Fibroblast of the aortic adventitia (primary cell): ENCODE results near the gene NDOR1. TPM values are rescaled to one million over a fixed set of nuclear protein-coding genes. Genes with fewer than 3 reads are reported as not detected.

Experiments used
- DNase-seq: peaks from one replicate; pipeline ENCODE4 v3.0.0-alpha.2; 2010; ENCODE audit warnings: low read depth
- H3K4me3 ChIP-seq: 2 replicates; pipeline ENCODE4 v1.5.1; 2011; ENCODE audit warnings: low read depth, mild to moderate bottlenecking, control low read depth, low read length, moderate library complexity
- CTCF ChIP-seq: IDR thresholded peaks from 2 replicates; pipeline ENCODE4 v1.5.1; 2011; ENCODE audit warnings: mild to moderate bottlenecking, low read length, control low read depth, inconsistent platforms; ENCODE audit not compliant: insufficient read depth
- total RNA-seq: library from RNA; depleted of rRNA; stranded (reverse); fragments of >200 nt; gene quantifications from 2 replicates; pipeline ENCODE4 v1.2.3, GENCODE V29; 2012; ENCODE audit warnings: low replicate concordance

NDOR1 gene
- total RNA-seq, 1 donor, result 8.6 TPM

DNA sequence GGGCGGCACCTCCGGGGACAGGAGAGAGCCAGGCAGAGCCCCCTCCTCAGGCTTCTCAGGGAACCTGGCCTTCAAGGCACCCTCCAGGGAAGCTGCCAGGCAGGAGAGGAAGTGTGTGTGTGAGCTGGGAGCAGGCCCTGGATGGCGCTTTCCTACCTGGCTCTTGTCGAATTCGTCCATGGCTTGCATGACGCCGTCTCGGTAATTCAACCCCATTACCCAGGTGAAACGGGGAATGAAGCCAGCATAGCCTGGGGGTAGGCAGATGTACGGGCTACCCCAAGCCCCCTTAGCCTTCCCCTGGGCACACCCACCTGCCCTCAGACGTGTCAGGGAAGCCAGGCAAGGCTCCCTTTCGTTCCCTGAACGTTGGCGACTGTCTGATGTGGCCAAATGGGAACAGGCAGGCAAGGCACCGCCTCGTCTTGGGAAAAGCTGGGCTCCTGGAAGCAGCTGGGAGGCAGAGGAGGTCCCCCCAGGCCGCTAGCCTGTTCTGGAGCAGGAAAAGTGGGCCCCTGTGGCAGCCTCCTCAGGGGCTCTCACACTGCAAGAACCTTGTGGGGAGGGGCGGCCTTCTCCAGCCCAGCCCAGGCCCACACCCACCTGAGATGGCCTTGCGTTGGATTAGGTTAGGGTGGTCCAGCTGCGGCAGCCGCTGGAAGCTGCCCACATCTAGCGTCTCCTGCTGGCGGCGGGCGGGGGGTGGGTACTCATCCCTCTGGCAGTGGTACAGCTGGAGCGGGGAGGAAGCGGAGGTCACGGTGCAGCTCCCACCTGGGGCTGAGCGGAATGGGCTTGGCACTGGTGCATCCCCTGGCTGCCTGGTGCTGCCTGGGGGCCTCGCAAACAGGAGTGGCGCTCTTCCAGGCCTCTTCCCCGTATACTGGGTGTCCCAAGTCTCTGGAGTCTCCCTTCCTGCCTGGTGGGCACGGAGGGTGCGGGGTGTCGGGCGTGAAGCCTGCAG, 39.3 kb downstream of the NDOR1 start:
- no peak for TF ChIP-seq CTCF
- no peak for DNase-seq
- H3K4me3 ChIP-seq, result no peak overlapping the region

- no peak for DNase-seq
- no peak overlapping the region for H3K4me3 ChIP-seq
- no peak for TF ChIP-seq CTCF
Observed at GRCh38 chr9:137245450-137246421, 40.2 kb downstream of the NDOR1 start.

GRCh38 chr9:137247135-137247915, 41.8 kb downstream of the NDOR1 start:
- no peak overlapping the region for H3K4me3 ChIP-seq
- DNase-seq, result no peak
- TF ChIP-seq CTCF, result no peak

GRCh38 chr9:137247916-137248175, 42.3 kb downstream of the NDOR1 start:
- no peak overlapping the region for H3K4me3 ChIP-seq
- no peak for DNase-seq
- TF ChIP-seq CTCF, result no peak

DNA sequence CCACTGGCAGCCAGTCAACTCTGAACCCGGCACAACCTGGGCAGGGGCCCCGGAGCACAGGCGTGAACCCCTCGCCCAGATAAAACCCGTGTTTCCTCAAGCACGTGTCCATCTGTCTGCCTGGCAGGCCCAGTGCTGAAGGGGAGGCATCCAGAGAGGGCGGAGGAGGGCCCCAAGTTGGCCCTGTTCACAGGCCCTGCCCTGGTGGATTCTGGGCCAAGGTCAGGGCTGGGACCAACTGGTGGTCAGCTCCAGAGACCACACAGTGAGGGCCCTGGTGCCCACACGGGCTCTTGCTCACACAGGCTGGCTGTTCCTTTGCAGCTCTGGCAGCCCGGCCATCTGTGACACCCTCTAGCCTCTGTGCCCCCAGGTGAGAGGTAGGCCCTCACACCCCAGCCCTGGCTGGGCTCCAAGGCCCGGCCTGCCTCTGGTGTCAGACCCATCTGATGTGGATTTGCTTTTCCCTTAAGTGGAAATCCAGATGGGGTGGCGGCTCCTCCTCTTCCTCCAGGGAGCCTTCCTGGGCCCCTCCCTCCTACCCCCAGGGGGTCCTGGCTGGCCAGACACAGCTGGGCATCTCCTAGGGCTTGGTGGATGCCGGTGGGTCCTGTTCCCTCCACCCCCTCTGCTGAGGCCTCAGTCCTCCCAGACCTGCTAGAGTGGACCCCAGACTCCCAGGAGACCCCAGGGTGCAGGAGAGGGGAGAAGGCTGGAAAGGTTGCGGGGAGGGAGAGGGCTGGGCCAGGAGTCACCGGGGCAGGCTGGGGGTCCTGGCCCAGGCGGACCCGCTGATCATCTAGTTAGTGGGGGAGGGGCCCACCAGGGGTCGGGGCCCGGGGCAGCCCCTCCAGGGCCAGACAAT, 45.1 kb downstream of the NDOR1 start:
- no peak for DNase-seq
- no peak overlapping the region for H3K4me3 ChIP-seq
- TF ChIP-seq CTCF, result no peak

- no peak for DNase-seq
- H3K4me3 ChIP-seq, result no peak within 1 kb of the TSS
- TF ChIP-seq CTCF, result no peak
Observed at GRCh38 chr9:137251194-137251461, 45.6 kb downstream of the NDOR1 start, which contains the start of gene STPG3. Gene STPG3, plus strand, starts transcription at chr9:137251286. Its CDS starts 1 bp downstream, at chr9:137251287.
